ENCODE results near the gene NAA25. TPM values are rescaled to one million over a fixed set of nuclear protein-coding genes. Genes with fewer than 3 reads are reported as not detected.
"Not testable (repeated sequence)": the region's sequence is repeated elsewhere in the genome, so short reads cannot be mapped to it uniquely, and the experiment has no call there.

Gene NAA25
- total RNA-seq, 1 experiment from 2014 or later = 70.5 TPM

DNA sequence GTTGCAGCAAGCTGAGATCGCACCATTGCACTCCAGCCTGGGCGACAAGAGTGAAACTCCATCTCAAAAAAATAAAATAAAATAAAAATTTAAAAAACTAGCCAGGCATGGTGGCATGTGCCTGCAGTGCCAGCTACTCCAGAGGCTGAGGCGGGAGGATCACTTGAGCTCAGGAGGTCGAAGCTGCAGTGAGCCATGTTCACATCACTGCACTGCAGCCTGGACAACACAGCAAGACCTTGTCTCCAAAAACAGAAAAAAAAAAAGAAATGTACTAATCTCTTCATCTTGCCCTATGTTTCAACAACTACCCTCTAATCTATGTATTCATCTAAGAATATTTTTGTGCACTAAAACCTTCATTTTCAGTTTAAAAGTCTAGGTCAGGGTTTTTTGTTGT is 6.5 kb downstream of the NAA25 start:
- Histone ChIP-seq H3K4me1 (ENCODE audit: insufficient read depth, low read length, poor library complexity, severe bottlenecking) (peaks cover 13% of the 10 kb centered on the region), H3K36me3 (ENCODE audit: insufficient read depth, low read length, poor library complexity, severe bottlenecking) (peaks cover 31% of the 10 kb centered on the region), H3K9me3 (ENCODE audit: low read depth, low read length, poor library complexity, severe bottlenecking) (no peaks in the 10 kb centered on the region), H3K4me3 (ENCODE audit: low read depth, low read length, poor library complexity, severe bottlenecking) (no peak overlapping the region), H3K27me3 (replicated peaks; ENCODE audit: insufficient read depth, low read depth, low read length, poor library complexity) (no peaks in the 10 kb centered on the region), H3K27ac (ENCODE audit: low read depth, low read length, poor library complexity, severe bottlenecking) (no peak overlapping the region)
- no peak for DNase-seq (ENCODE audit: low spot score)
- no peak for TF ChIP-seq EZH2 (IDR thresholded peaks at IDR 0.05; ENCODE audit: borderline replicate concordance, low read depth, low read length, poor library complexity, severe bottlenecking)
- TF ChIP-seq, protein P1, sequence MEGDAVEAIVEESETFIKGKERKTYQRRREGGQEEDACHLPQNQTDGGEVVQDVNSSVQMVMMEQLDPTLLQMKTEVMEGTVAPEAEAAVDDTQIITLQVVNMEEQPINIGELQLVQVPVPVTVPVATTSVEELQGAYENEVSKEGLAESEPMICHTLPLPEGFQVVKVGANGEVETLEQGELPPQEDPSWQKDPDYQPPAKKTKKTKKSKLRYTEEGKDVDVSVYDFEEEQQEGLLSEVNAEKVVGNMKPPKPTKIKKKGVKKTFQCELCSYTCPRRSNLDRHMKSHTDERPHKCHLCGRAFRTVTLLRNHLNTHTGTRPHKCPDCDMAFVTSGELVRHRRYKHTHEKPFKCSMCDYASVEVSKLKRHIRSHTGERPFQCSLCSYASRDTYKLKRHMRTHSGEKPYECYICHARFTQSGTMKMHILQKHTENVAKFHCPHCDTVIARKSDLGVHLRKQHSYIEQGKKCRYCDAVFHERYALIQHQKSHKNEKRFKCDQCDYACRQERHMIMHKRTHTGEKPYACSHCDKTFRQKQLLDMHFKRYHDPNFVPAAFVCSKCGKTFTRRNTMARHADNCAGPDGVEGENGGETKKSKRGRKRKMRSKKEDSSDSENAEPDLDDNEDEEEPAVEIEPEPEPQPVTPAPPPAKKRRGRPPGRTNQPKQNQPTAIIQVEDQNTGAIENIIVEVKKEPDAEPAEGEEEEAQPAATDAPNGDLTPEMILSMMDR (conservative IDR thresholded peaks at IDR 0.05; ENCODE audit: low read depth, low read length) = no peak
- ChIA-PET POLR2A (ENCODE audit: low non-redundant PET) (interaction anchor here (0.6 kb wide), 1 partner anchor 361 kb away, joined by 3 read pairs; no protein-coding TSS in a partner anchor), CTCF (interaction anchor here (0.6 kb wide), 1 partner anchor 84 kb away, joined by 4 read pairs; no protein-coding TSS in a partner anchor)
- no TSS peak for BruUV-seq (replicated peaks)
- intact Hi-C loops (cut with micrococcal nuclease; ENCODE audit: unreplicated experiment) = no loop called here

DNA sequence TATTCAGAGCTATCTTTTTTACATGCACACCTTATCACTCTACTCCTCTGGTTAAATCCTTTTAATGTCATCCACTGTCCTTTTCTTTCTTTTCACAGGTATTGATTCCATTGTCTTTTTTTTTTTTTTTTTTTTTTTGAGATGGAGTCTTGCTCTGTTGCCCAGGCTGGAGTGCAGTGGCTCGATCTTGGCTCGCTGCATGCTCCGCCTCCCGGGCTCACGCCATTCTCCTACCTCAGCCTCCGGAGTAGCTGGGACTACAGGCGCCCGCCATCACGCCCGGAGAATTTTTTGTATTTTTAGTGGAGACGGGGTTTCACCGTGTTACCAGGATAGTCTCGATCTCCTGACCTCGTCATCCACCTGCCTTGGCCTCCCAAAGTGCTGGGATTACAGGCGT is 8.1 kb downstream of the NAA25 start:
- POLR2A ChIA-PET (ENCODE audit: low non-redundant PET); BruUV-seq (replicated peaks); H3K27ac ChIP-seq (ENCODE audit: low read depth, low read length, poor library complexity, severe bottlenecking); H3K4me3 ChIP-seq (ENCODE audit: low read depth, low read length, poor library complexity, severe bottlenecking); H3K27me3 ChIP-seq (replicated peaks; ENCODE audit: insufficient read depth, low read depth, low read length, poor library complexity); DNase-seq (ENCODE audit: low spot score); intact Hi-C loops (cut with micrococcal nuclease; ENCODE audit: unreplicated experiment); H3K4me1 ChIP-seq (ENCODE audit: insufficient read depth, low read length, poor library complexity, severe bottlenecking); H3K9me3 ChIP-seq (ENCODE audit: low read depth, low read length, poor library complexity, severe bottlenecking): not testable (repeated sequence)
- CTCF ChIA-PET = interaction anchor here (0.6 kb wide), 1 partner anchor 18 kb away, joined by 8 read pairs; no protein-coding TSS in a partner anchor
- peaks cover 31% of the 10 kb centered on the region for H3K36me3 ChIP-seq (ENCODE audit: insufficient read depth, low read length, poor library complexity, severe bottlenecking)

DNA sequence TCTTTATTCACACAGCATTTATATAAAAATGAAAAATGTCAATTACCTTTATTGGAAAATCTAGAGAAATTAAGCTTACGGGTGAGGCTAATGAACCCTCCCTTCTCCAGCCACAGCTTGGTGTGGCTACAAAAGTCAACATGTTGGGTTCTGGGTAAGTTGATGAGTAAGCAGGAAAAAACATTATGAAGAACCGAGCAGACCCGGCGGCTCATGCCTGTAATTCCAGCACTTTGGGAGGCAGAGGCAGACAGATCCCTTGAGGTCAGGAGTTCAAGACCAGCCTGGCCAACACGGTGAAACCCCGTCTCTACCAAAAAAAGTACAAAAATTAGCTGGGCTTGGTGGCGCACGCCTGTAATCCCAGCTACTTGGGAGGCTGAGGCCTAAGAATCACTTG is 10.9 kb downstream of the NAA25 start:
- no peaks in the 10 kb centered on the region for H3K4me1 ChIP-seq (ENCODE audit: insufficient read depth, low read length, poor library complexity, severe bottlenecking)
- TF ChIP-seq EZH2 (IDR thresholded peaks at IDR 0.05; ENCODE audit: borderline replicate concordance, low read depth, low read length, poor library complexity, severe bottlenecking) = no peak
- TF ChIP-seq, protein P1 (conservative IDR thresholded peaks at IDR 0.05; ENCODE audit: low read depth, low read length) = no peak
- H3K27me3 ChIP-seq (replicated peaks; ENCODE audit: insufficient read depth, low read depth, low read length, poor library complexity) = no peaks in the 10 kb centered on the region
- POLR2A ChIA-PET (ENCODE audit: low non-redundant PET) = no interaction called here
- no peak overlapping the region for H3K27ac ChIP-seq (ENCODE audit: low read depth, low read length, poor library complexity, severe bottlenecking)
- CTCF ChIA-PET = no interaction called here
- peaks cover 40% of the 10 kb centered on the region for H3K36me3 ChIP-seq (ENCODE audit: insufficient read depth, low read length, poor library complexity, severe bottlenecking)
- no TSS peak for BruUV-seq (replicated peaks)
- intact Hi-C loops (cut with micrococcal nuclease; ENCODE audit: unreplicated experiment) = no loop called here
- no peak overlapping the region for H3K4me3 ChIP-seq (ENCODE audit: low read depth, low read length, poor library complexity, severe bottlenecking)
- DNase-seq (ENCODE audit: low spot score) = no peak
- H3K9me3 ChIP-seq (ENCODE audit: low read depth, low read length, poor library complexity, severe bottlenecking) = no peaks in the 10 kb centered on the region

DNA sequence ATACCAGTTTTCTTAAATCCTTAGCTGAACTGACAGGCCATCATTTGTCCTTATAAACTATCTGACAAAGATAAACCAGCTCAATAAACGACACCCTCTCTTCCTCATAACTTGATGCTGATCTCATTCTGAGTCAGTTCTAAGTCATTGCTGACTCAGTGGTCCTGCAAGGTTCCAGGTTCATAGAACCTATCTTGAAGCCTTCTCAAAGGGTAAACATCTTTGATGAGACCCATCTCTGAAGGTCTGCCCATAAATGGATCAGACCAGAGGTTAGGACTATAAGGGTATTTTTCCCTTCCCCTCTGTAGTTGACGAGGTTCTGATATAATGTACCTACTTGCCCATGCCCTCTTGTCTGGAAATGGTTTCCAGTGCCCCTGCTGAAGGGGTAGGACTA is 11.9 kb downstream of the NAA25 start:
- POLR2A ChIA-PET (ENCODE audit: low non-redundant PET) = no interaction called here
- CTCF ChIA-PET = no interaction called here
- no peak overlapping the region for H3K4me3 ChIP-seq (ENCODE audit: low read depth, low read length, poor library complexity, severe bottlenecking)
- H3K27me3 ChIP-seq (replicated peaks; ENCODE audit: insufficient read depth, low read depth, low read length, poor library complexity) = no peaks in the 10 kb centered on the region
- no peak for DNase-seq (ENCODE audit: low spot score)
- no TSS peak for BruUV-seq (replicated peaks)
- peaks cover 41% of the 10 kb centered on the region for H3K36me3 ChIP-seq (ENCODE audit: insufficient read depth, low read length, poor library complexity, severe bottlenecking)
- H3K27ac ChIP-seq (ENCODE audit: low read depth, low read length, poor library complexity, severe bottlenecking) = no peak overlapping the region
- intact Hi-C loops (cut with micrococcal nuclease; ENCODE audit: unreplicated experiment) = no loop called here
- no peaks in the 10 kb centered on the region for H3K9me3 ChIP-seq (ENCODE audit: low read depth, low read length, poor library complexity, severe bottlenecking)
- TF ChIP-seq, protein P1 (conservative IDR thresholded peaks at IDR 0.05; ENCODE audit: low read depth, low read length) = no peak
- no peak for TF ChIP-seq EZH2 (IDR thresholded peaks at IDR 0.05; ENCODE audit: borderline replicate concordance, low read depth, low read length, poor library complexity, severe bottlenecking)
- H3K4me1 ChIP-seq (ENCODE audit: insufficient read depth, low read length, poor library complexity, severe bottlenecking) = no peaks in the 10 kb centered on the region
